ENCODE measurements around the gene CRYL1.

DNA sequence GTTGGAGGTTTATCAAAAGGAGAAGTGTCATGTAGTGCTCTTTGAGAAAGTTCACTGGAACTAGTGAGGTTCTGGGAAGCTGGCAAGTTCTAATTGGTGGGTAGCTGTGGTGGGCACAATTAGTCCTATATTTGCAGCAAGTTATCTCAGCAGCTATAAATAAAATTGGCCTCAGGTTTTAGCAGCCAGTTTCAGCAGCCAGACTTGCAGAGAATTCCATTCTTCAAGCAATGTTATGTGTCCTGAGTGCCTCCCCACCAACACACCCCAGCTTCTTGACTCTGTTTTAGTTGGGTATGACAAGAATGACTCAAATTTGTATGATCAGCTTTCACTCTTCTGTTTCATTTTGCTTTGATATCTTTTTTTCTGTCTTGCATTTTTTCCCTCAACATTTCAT lies 46.0 kb upstream of the CRYL1 start:
- TF ChIP-seq, protein P1, sequence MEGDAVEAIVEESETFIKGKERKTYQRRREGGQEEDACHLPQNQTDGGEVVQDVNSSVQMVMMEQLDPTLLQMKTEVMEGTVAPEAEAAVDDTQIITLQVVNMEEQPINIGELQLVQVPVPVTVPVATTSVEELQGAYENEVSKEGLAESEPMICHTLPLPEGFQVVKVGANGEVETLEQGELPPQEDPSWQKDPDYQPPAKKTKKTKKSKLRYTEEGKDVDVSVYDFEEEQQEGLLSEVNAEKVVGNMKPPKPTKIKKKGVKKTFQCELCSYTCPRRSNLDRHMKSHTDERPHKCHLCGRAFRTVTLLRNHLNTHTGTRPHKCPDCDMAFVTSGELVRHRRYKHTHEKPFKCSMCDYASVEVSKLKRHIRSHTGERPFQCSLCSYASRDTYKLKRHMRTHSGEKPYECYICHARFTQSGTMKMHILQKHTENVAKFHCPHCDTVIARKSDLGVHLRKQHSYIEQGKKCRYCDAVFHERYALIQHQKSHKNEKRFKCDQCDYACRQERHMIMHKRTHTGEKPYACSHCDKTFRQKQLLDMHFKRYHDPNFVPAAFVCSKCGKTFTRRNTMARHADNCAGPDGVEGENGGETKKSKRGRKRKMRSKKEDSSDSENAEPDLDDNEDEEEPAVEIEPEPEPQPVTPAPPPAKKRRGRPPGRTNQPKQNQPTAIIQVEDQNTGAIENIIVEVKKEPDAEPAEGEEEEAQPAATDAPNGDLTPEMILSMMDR (IDR thresholded peaks at IDR 0.05): no peak
- TF ChIP-seq POLR2AphosphoS5 (IDR thresholded peaks at IDR 0.05): no peak
- no peak for TF ChIP-seq EP300 (IDR thresholded peaks at IDR 0.05)
- no peak for TF ChIP-seq POLR2A (IDR thresholded peaks at IDR 0.05)

All from sigmoid colon (tissue), 4 donors.